ENCODE measurements around the gene C20orf141. TPM values are rescaled to one million over a fixed set of nuclear protein-coding genes. Genes with fewer than 3 reads are reported as not detected.

C20orf141 gene
- total RNA-seq, 3 donors from 2014 or later (not counting 1 experiment from before 2014, with no cell fraction given), result not detected

DNA sequence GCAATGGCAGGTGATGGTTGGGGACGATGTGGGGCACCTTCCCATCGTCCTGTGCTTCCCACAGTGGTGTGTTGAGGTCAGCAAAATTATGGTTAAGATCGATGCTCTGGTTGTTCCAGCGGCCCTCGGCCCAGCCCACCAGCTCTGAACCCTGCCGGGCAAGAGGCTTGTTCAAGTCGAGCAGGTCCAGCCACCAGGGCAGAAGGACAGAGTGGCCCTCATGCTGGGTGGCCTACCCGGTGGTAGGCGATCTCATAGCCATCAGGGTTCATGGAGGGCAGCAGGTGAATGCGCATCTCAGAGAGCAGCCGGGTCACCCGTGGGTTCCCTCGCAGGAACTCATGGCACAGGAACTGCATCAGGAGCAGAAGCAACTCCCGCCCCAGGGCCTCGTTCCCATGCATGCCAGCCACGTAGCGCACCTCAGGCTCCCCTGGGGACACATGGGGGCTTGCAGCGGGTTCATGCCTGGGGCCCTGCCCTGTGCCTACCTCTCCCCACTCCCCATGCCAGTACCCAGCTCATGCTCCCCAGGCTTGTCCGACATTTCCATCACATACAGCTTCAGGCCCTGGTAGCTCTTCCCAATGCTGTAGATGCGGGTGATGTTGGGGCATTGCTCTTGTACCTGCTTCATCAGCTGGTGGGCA lies 18.7 kb upstream of the C20orf141 start:
- Mint-ChIP-seq H3K36me3 (no peaks in the 10 kb centered on the region), H3K9me3 (no peaks in the 10 kb centered on the region), H3K27me3 (ENCODE audit: low read depth in 2 of 2) (peaks cover 29% of the 10 kb centered on the region in 2 donors), H3K4me3 (no peak overlapping the region), H3K27ac (no peak overlapping the region), H3K4me1 (peaks cover 20 to 21% of the 10 kb centered on the region in 2 donors)
- H3K4me3 ChIP-seq (ENCODE audit: low read length), result no peak overlapping the region
- intact Hi-C loops (cut with micrococcal nuclease), result no loop called here
- no peak for ATAC-seq
- H3K4me1 ChIP-seq (ENCODE audit: control insufficient read depth, insufficient read depth, low read length), result peaks cover 16% of the 10 kb centered on the region
- H3K27ac ChIP-seq (ENCODE audit: low read length), result no peak overlapping the region
- no peak for DNase-seq
- TF ChIP-seq, protein P1, sequence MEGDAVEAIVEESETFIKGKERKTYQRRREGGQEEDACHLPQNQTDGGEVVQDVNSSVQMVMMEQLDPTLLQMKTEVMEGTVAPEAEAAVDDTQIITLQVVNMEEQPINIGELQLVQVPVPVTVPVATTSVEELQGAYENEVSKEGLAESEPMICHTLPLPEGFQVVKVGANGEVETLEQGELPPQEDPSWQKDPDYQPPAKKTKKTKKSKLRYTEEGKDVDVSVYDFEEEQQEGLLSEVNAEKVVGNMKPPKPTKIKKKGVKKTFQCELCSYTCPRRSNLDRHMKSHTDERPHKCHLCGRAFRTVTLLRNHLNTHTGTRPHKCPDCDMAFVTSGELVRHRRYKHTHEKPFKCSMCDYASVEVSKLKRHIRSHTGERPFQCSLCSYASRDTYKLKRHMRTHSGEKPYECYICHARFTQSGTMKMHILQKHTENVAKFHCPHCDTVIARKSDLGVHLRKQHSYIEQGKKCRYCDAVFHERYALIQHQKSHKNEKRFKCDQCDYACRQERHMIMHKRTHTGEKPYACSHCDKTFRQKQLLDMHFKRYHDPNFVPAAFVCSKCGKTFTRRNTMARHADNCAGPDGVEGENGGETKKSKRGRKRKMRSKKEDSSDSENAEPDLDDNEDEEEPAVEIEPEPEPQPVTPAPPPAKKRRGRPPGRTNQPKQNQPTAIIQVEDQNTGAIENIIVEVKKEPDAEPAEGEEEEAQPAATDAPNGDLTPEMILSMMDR (IDR thresholded peaks at IDR 0.05), result no peak
- WGBS (ENCODE audit: insufficient coverage), result 92% methylated on average over 20 of the region's 20 CpGs
- peaks cover 12% of the 10 kb centered on the region for H3K27me3 ChIP-seq (ENCODE audit: control insufficient read depth, insufficient read depth, low read length)
- H3K36me3 ChIP-seq (ENCODE audit: control insufficient read depth, insufficient read depth, low read length), result no peaks in the 10 kb centered on the region
- no peaks in the 10 kb centered on the region for H3K9me3 ChIP-seq (ENCODE audit: control insufficient read depth, insufficient read depth, low read length)

DNA sequence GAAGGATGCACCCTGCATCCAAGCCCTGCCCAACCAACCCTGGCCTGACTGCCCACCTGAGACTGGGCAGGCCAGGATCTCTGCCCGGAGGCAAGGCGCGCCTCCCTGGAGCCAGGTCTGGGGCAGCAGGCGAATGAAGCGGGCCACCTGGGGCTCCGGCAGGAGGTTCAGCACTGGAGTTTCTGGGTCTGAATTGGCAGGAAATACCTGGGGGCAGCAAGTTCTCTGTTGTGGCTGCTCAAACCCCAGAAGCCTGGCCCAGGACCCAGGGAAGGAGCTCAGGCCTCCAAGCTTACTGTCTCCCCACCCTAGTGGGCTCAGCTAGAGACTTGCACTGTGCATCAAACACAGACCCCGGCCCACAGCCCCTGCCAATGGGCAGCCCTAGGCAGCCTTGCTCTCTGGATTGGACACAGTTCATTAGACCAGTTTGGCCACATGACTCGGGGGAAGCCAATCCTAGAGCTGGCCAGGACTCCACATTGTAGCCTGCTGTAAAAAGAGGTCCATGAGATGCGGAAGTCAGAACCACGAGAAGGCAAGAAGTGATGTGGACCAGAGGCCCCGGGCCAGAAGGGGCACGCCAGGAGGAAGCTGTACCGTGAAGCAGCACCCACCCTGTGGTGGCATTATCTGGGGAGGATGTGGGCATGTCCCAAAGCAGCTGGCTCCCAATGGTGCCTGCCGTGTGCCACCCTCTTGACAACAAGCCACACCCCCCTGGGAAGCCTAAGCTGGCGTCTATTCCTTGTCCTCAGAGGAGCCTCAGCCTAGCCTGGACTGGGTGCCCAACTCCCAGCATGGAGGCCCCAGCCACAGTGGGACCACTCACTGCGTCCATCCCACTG lies 17.4 kb upstream of the C20orf141 start:
- peaks cover 25 to 26% of the 10 kb centered on the region in 2 donors for H3K4me1 Mint-ChIP-seq
- no peak overlapping the region for H3K4me3 Mint-ChIP-seq
- 71% methylated on average over 16 of the region's 16 CpGs for WGBS (ENCODE audit: insufficient coverage)
- H3K9me3 Mint-ChIP-seq, result no peaks in the 10 kb centered on the region
- Histone ChIP-seq H3K27ac (ENCODE audit: low read length) (no peak overlapping the region), H3K9me3 (ENCODE audit: control insufficient read depth, insufficient read depth, low read length) (no peaks in the 10 kb centered on the region), H3K36me3 (ENCODE audit: control insufficient read depth, insufficient read depth, low read length) (no peaks in the 10 kb centered on the region), H3K4me1 (ENCODE audit: control insufficient read depth, insufficient read depth, low read length) (peaks cover 20% of the 10 kb centered on the region), H3K27me3 (ENCODE audit: control insufficient read depth, insufficient read depth, low read length) (peaks cover 20% of the 10 kb centered on the region), H3K4me3 (ENCODE audit: low read length) (no peak overlapping the region)
- ATAC-seq, result no peak
- no peak for DNase-seq
- no peaks in the 10 kb centered on the region for H3K36me3 Mint-ChIP-seq
- intact Hi-C loops (cut with micrococcal nuclease), result no loop called here
- H3K27ac Mint-ChIP-seq, result no peak overlapping the region
- TF ChIP-seq, protein P1 (IDR thresholded peaks at IDR 0.05), result no peak
- peaks cover 34 to 39% of the 10 kb centered on the region in 2 donors for H3K27me3 Mint-ChIP-seq (ENCODE audit: low read depth in 2 of 2)

DNA sequence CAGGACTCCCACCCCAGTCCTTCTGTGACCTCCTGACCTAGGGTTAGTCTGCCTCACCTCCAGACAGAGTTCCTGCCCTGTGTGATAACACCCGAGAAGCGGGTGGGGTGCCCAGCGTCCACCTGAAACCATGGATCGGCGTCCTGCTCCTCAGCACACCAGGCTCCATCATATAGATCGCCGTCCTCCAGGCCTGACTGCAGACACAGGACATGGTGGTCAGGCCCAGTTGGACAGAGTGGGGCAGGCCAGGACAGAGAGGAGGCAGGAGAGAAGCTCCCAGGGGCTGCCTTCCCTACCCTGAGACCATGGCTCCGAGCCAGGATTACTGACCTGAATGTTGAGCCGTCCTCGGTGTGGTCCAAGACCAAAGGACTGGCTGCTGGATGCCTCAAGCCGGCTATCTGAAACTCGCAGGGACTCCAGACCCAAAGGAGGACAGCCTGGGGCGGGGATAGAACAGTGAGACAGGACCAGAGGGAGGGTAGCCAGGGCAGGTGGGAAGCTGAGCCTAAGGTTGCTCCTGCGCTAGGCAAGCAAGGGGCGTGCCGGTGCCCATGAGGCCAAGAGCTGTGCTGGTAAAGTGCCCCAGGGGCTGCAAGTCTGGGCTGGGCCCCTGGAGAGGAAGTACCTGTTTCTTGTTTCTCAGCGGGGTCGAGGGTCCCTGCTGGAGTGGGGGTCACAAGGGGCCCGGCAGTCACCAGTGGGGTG lies 16.5 kb upstream of the C20orf141 start:
- no peak overlapping the region for H3K27ac Mint-ChIP-seq
- TF ChIP-seq, protein P1 (IDR thresholded peaks at IDR 0.05), result no peak
- no peak overlapping the region for H3K27ac ChIP-seq (ENCODE audit: low read length)
- peaks cover 35 to 45% of the 10 kb centered on the region in 2 donors for H3K27me3 Mint-ChIP-seq (ENCODE audit: low read depth in 2 of 2)
- peaks cover 20% of the 10 kb centered on the region for H3K27me3 ChIP-seq (ENCODE audit: control insufficient read depth, insufficient read depth, low read length)
- 91% methylated on average over 19 of the region's 19 CpGs for WGBS (ENCODE audit: insufficient coverage)
- ATAC-seq (no peak), DNase-seq (no peak)
- no peaks in the 10 kb centered on the region for H3K9me3 Mint-ChIP-seq
- no peaks in the 10 kb centered on the region for H3K36me3 Mint-ChIP-seq
- no peak overlapping the region for H3K4me3 ChIP-seq (ENCODE audit: low read length)
- no peaks in the 10 kb centered on the region for H3K9me3 ChIP-seq (ENCODE audit: control insufficient read depth, insufficient read depth, low read length)
- no peaks in the 10 kb centered on the region for H3K36me3 ChIP-seq (ENCODE audit: control insufficient read depth, insufficient read depth, low read length)
- intact Hi-C loops (cut with micrococcal nuclease), result no loop called here
- H3K4me1 ChIP-seq (ENCODE audit: control insufficient read depth, insufficient read depth, low read length), result peaks cover 20% of the 10 kb centered on the region
- no peak overlapping the region for H3K4me3 Mint-ChIP-seq
- H3K4me1 Mint-ChIP-seq, result peaks cover 25 to 26% of the 10 kb centered on the region in 2 donors

All from natural killer cell (primary cell).